Measurements from ENCODE around the gene COL6A1. TPM values are rescaled to one million over a fixed set of nuclear protein-coding genes. Genes with fewer than 3 reads are reported as not detected.

Gene COL6A1
- total and polyA plus RNA-seq, 2 donors (not counting 1 experiment from before 2014, with no cell fraction given), result 645 to 1,137 TPM

- H3K36me3 ChIP-seq (ENCODE audit: control insufficient read depth, insufficient read depth, low read length), result peaks cover 75% of the 10 kb centered on the region
- no peak overlapping the region for H3K27ac ChIP-seq (ENCODE audit: insufficient read depth, low read length)
Observed at GRCh38 chr21:46000731-46001641, 19.4 kb downstream of the COL6A1 start.

GRCh38 chr21:46001821-46002681 lies 20.5 kb downstream of the COL6A1 start:
- TF ChIP-seq EZH2 (IDR thresholded peaks at IDR 0.05; ENCODE audit: low read length, missing control alignments) (no peak), CTCF (conservative IDR thresholded peaks at IDR 0.05 in 1 of 2, IDR thresholded peaks at IDR 0.05 in 1 of 2; ENCODE audit: low read depth in 1 of 2, low read length in 2 of 2) (no peak)
- H4K20me1 ChIP-seq (ENCODE audit: control insufficient read depth, extremely low read depth, insufficient read depth, low read length), result no peaks in the 10 kb centered on the region
- H3K4me2 ChIP-seq (ENCODE audit: extremely low read depth, insufficient read depth, low read length), result no peak overlapping the region
- DNase-seq (ENCODE audit: low read depth in 2 of 2), result no peak
- H3K4me1 ChIP-seq (ENCODE audit: control insufficient read depth, extremely low read depth, insufficient read depth, low read length), result no peaks in the 10 kb centered on the region
- H3K27me3 ChIP-seq (ENCODE audit: control insufficient read depth, insufficient read depth, low read length), result no peaks in the 10 kb centered on the region
- no peak overlapping the region for H3K9ac ChIP-seq (ENCODE audit: insufficient read depth, low read length)
- H3K4me3 ChIP-seq (replicated peaks in 1 of 4; ENCODE audit: control extremely low read depth in 1 of 4, insufficient read depth in 1 of 4, low read depth in 3 of 4, low read length in 4 of 4), result no peak overlapping the region
- H3K27ac ChIP-seq (ENCODE audit: insufficient read depth, low read length), result no peak overlapping the region
- H2AFZ ChIP-seq (ENCODE audit: low read length), result no peak overlapping the region
- no peaks in the 10 kb centered on the region for H3K79me2 ChIP-seq (ENCODE audit: control insufficient read depth, insufficient read depth, low read length)
- peaks cover 65% of the 10 kb centered on the region for H3K36me3 ChIP-seq (ENCODE audit: control insufficient read depth, insufficient read depth, low read length)
- no peaks in the 10 kb centered on the region for H3K9me3 ChIP-seq (ENCODE audit: control insufficient read depth, insufficient read depth, low read depth, low read length)

More at GRCh38 chr21:46000731-46001641, 19.4 kb downstream of the COL6A1 start:
- no peak overlapping the region for H3K9ac ChIP-seq (ENCODE audit: insufficient read depth, low read length)
- no peaks in the 10 kb centered on the region for H3K27me3 ChIP-seq (ENCODE audit: control insufficient read depth, insufficient read depth, low read length)
- H3K4me2 ChIP-seq (ENCODE audit: extremely low read depth, insufficient read depth, low read length), result no peak overlapping the region
- no peak for DNase-seq (ENCODE audit: low read depth in 2 of 2)
- H3K79me2 ChIP-seq (ENCODE audit: control insufficient read depth, insufficient read depth, low read length), result peaks cover 5% of the 10 kb centered on the region
- no peaks in the 10 kb centered on the region for H3K4me1 ChIP-seq (ENCODE audit: control insufficient read depth, extremely low read depth, insufficient read depth, low read length)
- no peak overlapping the region for H2AFZ ChIP-seq (ENCODE audit: low read length)
- no peaks in the 10 kb centered on the region for H3K9me3 ChIP-seq (ENCODE audit: control insufficient read depth, insufficient read depth, low read depth, low read length)
- no peaks in the 10 kb centered on the region for H4K20me1 ChIP-seq (ENCODE audit: control insufficient read depth, extremely low read depth, insufficient read depth, low read length)
- TF ChIP-seq CTCF (conservative IDR thresholded peaks at IDR 0.05 in 1 of 2, IDR thresholded peaks at IDR 0.05 in 1 of 2; ENCODE audit: low read depth in 1 of 2, low read length in 2 of 2), result no peak
- TF ChIP-seq EZH2 (IDR thresholded peaks at IDR 0.05; ENCODE audit: low read length, missing control alignments), result no peak
- no peak overlapping the region for H3K4me3 ChIP-seq (replicated peaks in 1 of 4; ENCODE audit: control extremely low read depth in 1 of 4, insufficient read depth in 1 of 4, low read depth in 3 of 4, low read length in 4 of 4)
